HCT116 (cell line): Measurements from ENCODE around the gene CNN2. TPM values are rescaled to one million over a fixed set of nuclear protein-coding genes. Genes with fewer than 3 reads are reported as not detected.

Experiments used
- ATAC-seq: fragments of 200-7000 bp; cut with Tn5 transposase; 2 replicates; pipeline ENCODE4 v1.9.1; 2020; ENCODE audit warnings: mild to moderate bottlenecking, moderate library complexity
- BruUV-seq: library from RNA; stranded (reverse); fragments of 400-500 nt; replicated peaks from 2 replicates; lab custom pipeline; 2021; lab: Mats Ljungman, UMichigan
- CTCF ChIA-PET: fragments of 300-600 bp; sonication (Branson Sonifier 250); formaldehyde crosslinking; loops from one replicate; lab custom pipeline; 2021; ENCODE audit warnings: antibody characterized with exemption; lab: Charles Lee
- POLR2A ChIA-PET: fragments of 300-600, 350-600 bp; sonication (Branson Sonifier 250); formaldehyde crosslinking; loops from one replicate; lab custom pipeline; 2021; ENCODE audit warnings: antibody characterized with exemption; lab: Charles Lee
- RAD21 ChIA-PET, 2 experiments: fragments of 300-600 bp; sonication (Branson Sonifier 250); formaldehyde crosslinking; loops; one replicate each; lab custom pipeline; 2023; ENCODE audit warnings: low total read pairs in 2 of 2; ENCODE audit not compliant: uncharacterized antibody in 2 of 2, unreplicated experiment in 2 of 2, low non-redundant PET in 1 of 2; lab: Charles Lee
- DNase-seq: peaks from one replicate; pipeline ENCODE4 v3.0.0-alpha.2; 2010; ENCODE audit warnings: low read depth, low spot score
- H2AFZ ChIP-seq: fragments of 200-600 bp; shearing (Covaris generic), sonication (generic); 2 replicates; pipeline ENCODE4 v1.6.1; 2017; ENCODE audit warnings: low read depth, mixed run types, mixed read lengths, antibody characterized with exemption, low read length; ENCODE audit not compliant: poor library complexity, severe bottlenecking
- H3K27ac ChIP-seq: 2 replicates; pipeline ENCODE4 v1.5.1; 2012; ENCODE audit warnings: low read depth, low read length
- H3K27me3 ChIP-seq: fragments of 200-600 bp; sonication (generic); 2 replicates; pipeline ENCODE4 v1.6.1; 2016; ENCODE audit warnings: mixed run types, low read length, mixed read lengths; ENCODE audit not compliant: insufficient read depth
- H3K36me3 ChIP-seq, 2 experiments: fragments of 200-500 bp in 1 of 2; fragments of 200-600 bp in 1 of 2; sonication (Bioruptor generic) in 1 of 2; sonication (generic) in 1 of 2; 2 replicates each; pipeline versions ENCODE4 v1.5.1 to v1.6.1; 2014 to 2016; ENCODE audit warnings: low read length in 2 of 2, inconsistent platforms in 1 of 2, mixed read lengths in 1 of 2, mixed run types in 1 of 2; ENCODE audit not compliant: insufficient read depth in 2 of 2, control insufficient read depth in 1 of 2
- H3K4me1 ChIP-seq, 2 experiments: fragments of 200-600 bp in 1 of 2; sonication (generic) in 1 of 2; 2 replicates each; pipeline versions ENCODE4 v1.5.1 to v1.6.1; 2012 to 2017; ENCODE audit warnings: low read length in 2 of 2, inconsistent platforms in 1 of 2, mild to moderate bottlenecking in 1 of 2, mixed read lengths in 1 of 2, mixed run types in 1 of 2, moderate library complexity in 1 of 2; ENCODE audit not compliant: insufficient read depth in 2 of 2, control insufficient read depth in 1 of 2
- H3K4me2 ChIP-seq: fragments of 200-600 bp; sonication (generic); 2 replicates; pipeline ENCODE4 v1.6.1; 2017; ENCODE audit warnings: mixed run types, low read length, mixed read lengths
- H3K4me3 ChIP-seq, 2 experiments: fragments of 200-600 bp in 1 of 2; sonication (generic) in 1 of 2; replicated peaks in 1 of 2; 2 replicates each; pipeline ENCODE4 v1.5.1; 2011 to 2016; ENCODE audit warnings: low read length in 2 of 2, control low read depth in 1 of 2, low read depth in 1 of 2, mild to moderate bottlenecking in 1 of 2, mixed read lengths in 1 of 2, mixed run types in 1 of 2
- H3K79me2 ChIP-seq: fragments of 200-600 bp; sonication (generic); 2 replicates; pipeline ENCODE4 v1.6.1; 2017; ENCODE audit warnings: mild to moderate bottlenecking, mixed run types, low read length, moderate library complexity, mixed read lengths; ENCODE audit not compliant: insufficient read depth
- H3K9ac ChIP-seq: fragments of 200-600 bp; sonication (generic); 2 replicates; pipeline ENCODE4 v1.6.1; 2016; ENCODE audit warnings: low read length, mixed read lengths
- H3K9me2 ChIP-seq: fragments of 200-600 bp; sonication (generic), shearing (Covaris generic); 2 replicates; pipeline ENCODE4 v1.6.1; 2017; ENCODE audit warnings: mixed run types, mild to moderate bottlenecking, moderate library complexity; ENCODE audit not compliant: insufficient read depth
- H3K9me3 ChIP-seq, 2 experiments: fragments of 200-500 bp in 1 of 2; fragments of 200-600 bp in 1 of 2; sonication (Bioruptor generic) in 1 of 2; sonication (generic) in 1 of 2; 2 replicates each; pipeline ENCODE4 v1.6.1; 2014 to 2017; ENCODE audit warnings: low read length in 2 of 2, mixed read lengths in 2 of 2, inconsistent platforms in 1 of 2, low read depth in 1 of 2, mild to moderate bottlenecking in 1 of 2, mixed run types in 1 of 2, moderate library complexity in 1 of 2; ENCODE audit not compliant: control insufficient read depth in 1 of 2, insufficient read depth in 1 of 2
- H4K20me1 ChIP-seq: fragments of 200-600 bp; sonication (generic), shearing (Covaris generic); 2 replicates; pipeline ENCODE4 v1.6.1; 2017; ENCODE audit warnings: mixed run types, mild to moderate bottlenecking, moderate library complexity; ENCODE audit not compliant: insufficient read depth
- ATF3 ChIP-seq: IDR thresholded peaks from 2 replicates; pipeline ENCODE4 v1.6.1; 2012
- CBX3 ChIP-seq: IDR thresholded peaks from 2 replicates; pipeline ENCODE4 v1.6.1; 2012; ENCODE audit warnings: low read depth
- EGR1 ChIP-seq: IDR thresholded peaks from 2 replicates; pipeline ENCODE4 v1.6.1; 2012; ENCODE audit warnings: low read depth
- EZH2 ChIP-seq: fragments of 200-600 bp; sonication (generic); IDR thresholded peaks from 2 replicates; pipeline ENCODE4 v1.6.1; 2017; ENCODE audit warnings: antibody characterized with exemption, mixed run types
- JUND ChIP-seq: IDR thresholded peaks from 2 replicates; pipeline ENCODE4 v1.6.1; 2012
- POLR2A ChIP-seq: IDR thresholded peaks from 2 replicates; pipeline ENCODE4 v1.7.0; 2011; ENCODE audit warnings: borderline replicate concordance; ENCODE audit not compliant: insufficient read depth, insufficient read length; ENCODE audit errors: extremely low read depth
- RAD21 ChIP-seq: IDR thresholded peaks from 2 replicates; pipeline ENCODE4 v1.6.1; 2012; ENCODE audit warnings: low read depth, mild to moderate bottlenecking
- SIN3A ChIP-seq: IDR thresholded peaks from 2 replicates; pipeline ENCODE4 v1.6.1; 2012; ENCODE audit warnings: low read depth
- SP1 ChIP-seq: IDR thresholded peaks from 2 replicates; pipeline ENCODE4 v1.6.1; 2012; ENCODE audit warnings: low read depth
- TCF7L2 ChIP-seq: IDR thresholded peaks from 2 replicates; pipeline ENCODE4 v1.7.0; 2011; ENCODE audit warnings: borderline replicate concordance, inconsistent platforms; ENCODE audit not compliant: insufficient read depth, insufficient read length; ENCODE audit errors: extremely low read depth
- YY1 ChIP-seq: IDR thresholded peaks from 2 replicates; pipeline ENCODE4 v1.6.1; 2011; ENCODE audit warnings: low read length, low read depth, moderate library complexity, mild to moderate bottlenecking; ENCODE audit not compliant: insufficient replicate concordance; ENCODE audit errors: extremely low read depth
- ZNF274 ChIP-seq: fragments of 200-500 bp; sonication (Bioruptor generic); IDR thresholded peaks from 2 replicates; pipeline ENCODE4 v1.6.1; 2014; ENCODE audit warnings: mild to moderate bottlenecking, low read depth, low read length, inconsistent platforms
- intact Hi-C: fragments of 100-400 bp; cut with micrococcal nuclease; formaldehyde crosslinking; loops from 2 replicates; pipeline ENCODE4 v1.10.0; 2022
- total RNA-seq: library from RNA; stranded (reverse); gene quantifications from one replicate; pipeline ENCODE4 v1.2.1, GENCODE V29; 2021; ENCODE audit not compliant: unreplicated experiment
- TF ChIP-seq, protein P1 (sequence below): IDR thresholded peaks from 2 replicates; pipeline ENCODE4 v1.6.1; 2012
- TF ChIP-seq, protein P2 (sequence below): IDR thresholded peaks from 2 replicates; pipeline ENCODE4 v1.6.1; 2012; ENCODE audit warnings: low read depth

CNN2 gene
- total RNA-seq, 1 experiment from 2014 or later = 212 TPM

- no peak for ATAC-seq
- Histone ChIP-seq H2AFZ (no peak overlapping the region), H3K27me3 (no peaks in the 10 kb centered on the region), H3K9ac (peak overlapping the region; percentile 99)
- intact Hi-C loops = no loop called here
- TF ChIP-seq YY1 (no peak), CBX3 (no peak), SIN3A (no peak), ATF3 (no peak), EGR1 (no peak), POLR2A (no peak), TCF7L2 (no peak), SP1 (no peak), EZH2 (no peak), JUND (no peak), RAD21 (no peak), ZNF274 (no peak)
- TF ChIP-seq, protein P1, sequence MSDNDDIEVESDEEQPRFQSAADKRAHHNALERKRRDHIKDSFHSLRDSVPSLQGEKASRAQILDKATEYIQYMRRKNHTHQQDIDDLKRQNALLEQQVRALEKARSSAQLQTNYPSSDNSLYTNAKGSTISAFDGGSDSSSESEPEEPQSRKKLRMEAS = no peak
- TF ChIP-seq, protein P2, sequence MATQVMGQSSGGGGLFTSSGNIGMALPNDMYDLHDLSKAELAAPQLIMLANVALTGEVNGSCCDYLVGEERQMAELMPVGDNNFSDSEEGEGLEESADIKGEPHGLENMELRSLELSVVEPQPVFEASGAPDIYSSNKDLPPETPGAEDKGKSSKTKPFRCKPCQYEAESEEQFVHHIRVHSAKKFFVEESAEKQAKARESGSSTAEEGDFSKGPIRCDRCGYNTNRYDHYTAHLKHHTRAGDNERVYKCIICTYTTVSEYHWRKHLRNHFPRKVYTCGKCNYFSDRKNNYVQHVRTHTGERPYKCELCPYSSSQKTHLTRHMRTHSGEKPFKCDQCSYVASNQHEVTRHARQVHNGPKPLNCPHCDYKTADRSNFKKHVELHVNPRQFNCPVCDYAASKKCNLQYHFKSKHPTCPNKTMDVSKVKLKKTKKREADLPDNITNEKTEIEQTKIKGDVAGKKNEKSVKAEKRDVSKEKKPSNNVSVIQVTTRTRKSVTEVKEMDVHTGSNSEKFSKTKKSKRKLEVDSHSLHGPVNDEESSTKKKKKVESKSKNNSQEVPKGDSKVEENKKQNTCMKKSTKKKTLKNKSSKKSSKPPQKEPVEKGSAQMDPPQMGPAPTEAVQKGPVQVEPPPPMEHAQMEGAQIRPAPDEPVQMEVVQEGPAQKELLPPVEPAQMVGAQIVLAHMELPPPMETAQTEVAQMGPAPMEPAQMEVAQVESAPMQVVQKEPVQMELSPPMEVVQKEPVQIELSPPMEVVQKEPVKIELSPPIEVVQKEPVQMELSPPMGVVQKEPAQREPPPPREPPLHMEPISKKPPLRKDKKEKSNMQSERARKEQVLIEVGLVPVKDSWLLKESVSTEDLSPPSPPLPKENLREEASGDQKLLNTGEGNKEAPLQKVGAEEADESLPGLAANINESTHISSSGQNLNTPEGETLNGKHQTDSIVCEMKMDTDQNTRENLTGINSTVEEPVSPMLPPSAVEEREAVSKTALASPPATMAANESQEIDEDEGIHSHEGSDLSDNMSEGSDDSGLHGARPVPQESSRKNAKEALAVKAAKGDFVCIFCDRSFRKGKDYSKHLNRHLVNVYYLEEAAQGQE = no peak
- TF ChIP-seq, all 23 proteins: peak for 0
- DNase-seq = no peak
- peak overlapping the region; percentile 99 for H3K4me2 ChIP-seq
- peak overlapping the region; percentile 94 to 97 for H3K4me3 ChIP-seq
- H3K36me3 ChIP-seq = peaks cover 0 to 16% of the 10 kb centered on the region in 2 experiments; a peak in 2 of 4 replicates
- CTCF ChIA-PET = interaction anchor here (1.0 kb wide), 1 partner anchor 35 kb away, joined by 3 read pairs; the partner anchor contains the start of gene WDR18
- peak overlapping the region; percentile 86 for H3K27ac ChIP-seq
- peaks cover 69% of the 10 kb centered on the region for H3K79me2 ChIP-seq
- peaks cover 37 to 54% of the 10 kb centered on the region in 2 experiments for H3K4me1 ChIP-seq
- no peaks in the 10 kb centered on the region for H3K9me2 ChIP-seq
- H4K20me1 ChIP-seq = no peaks in the 10 kb centered on the region; the same call in 1 of the 2 replicates
- no peaks in the 10 kb centered on the region for H3K9me3 ChIP-seq
- BruUV-seq = no TSS peak
- RAD21 ChIA-PET = interaction anchor here in 1 of 2 experiments (0.5 kb wide), 1 partner anchor 140 kb away, joined by 5 read pairs; no protein-coding TSS in a partner anchor
- POLR2A ChIA-PET = interaction anchor here (0.5 kb wide), 1 partner anchor 24 kb away, joined by 3 read pairs; no protein-coding TSS in a partner anchor
Measured at GRCh38 chr19:1018932-1019615, 7.3 kb upstream of the CNN2 start.
